Hematopoietic multipotent progenitor cell treated with erythropoietin and hydrocortisone succinate and interleukin-3 and kit ligand, for 4 days (in vitro differentiated cells): ENCODE results near the gene MRPL58.
"Not testable (repeated sequence)": the region's sequence is repeated elsewhere in the genome, so short reads cannot be mapped to it uniquely, and the experiment has no call there.

ENCODE experiments used
- DNase-seq: peaks from one replicate; pipeline ENCODE4 v3.0.0-alpha.2; 2015

The MRPL58 gene

GRCh38 chr17:74987909-74988711 is 24.4 kb upstream of the MRPL58 start:
- DNase-seq: peak; percentile 46

DNA sequence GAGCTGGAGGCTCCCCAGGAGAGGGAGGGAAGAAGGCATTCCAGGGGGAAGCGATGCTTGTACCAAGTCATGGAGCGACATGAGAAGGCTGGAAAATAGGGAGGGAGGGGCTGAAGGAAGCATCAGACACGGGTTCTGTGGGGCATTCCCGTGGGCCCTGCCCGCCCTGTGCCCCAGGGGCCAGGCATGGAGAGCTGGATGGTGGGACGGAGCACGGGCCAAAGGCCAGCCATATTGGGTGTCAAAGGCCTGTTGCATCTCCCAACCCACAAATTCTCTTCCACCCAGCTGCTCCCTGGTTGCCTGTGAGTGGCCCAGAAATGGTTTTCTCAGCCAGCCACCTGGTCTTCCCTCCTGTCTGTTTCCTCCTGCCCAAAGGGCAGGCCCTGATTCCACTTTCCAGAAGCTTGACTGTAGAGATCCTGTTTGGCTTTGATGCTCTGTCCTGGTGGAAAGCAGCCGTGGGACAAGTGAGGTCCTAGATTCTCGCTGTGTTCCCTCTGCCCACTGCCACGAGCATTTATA is 21.8 kb upstream of the MRPL58 start:
- DNase-seq: no peak

- no peak for DNase-seq
Measured at GRCh38 chr17:74992223-74992622, 20.2 kb upstream of the MRPL58 start.

DNA sequence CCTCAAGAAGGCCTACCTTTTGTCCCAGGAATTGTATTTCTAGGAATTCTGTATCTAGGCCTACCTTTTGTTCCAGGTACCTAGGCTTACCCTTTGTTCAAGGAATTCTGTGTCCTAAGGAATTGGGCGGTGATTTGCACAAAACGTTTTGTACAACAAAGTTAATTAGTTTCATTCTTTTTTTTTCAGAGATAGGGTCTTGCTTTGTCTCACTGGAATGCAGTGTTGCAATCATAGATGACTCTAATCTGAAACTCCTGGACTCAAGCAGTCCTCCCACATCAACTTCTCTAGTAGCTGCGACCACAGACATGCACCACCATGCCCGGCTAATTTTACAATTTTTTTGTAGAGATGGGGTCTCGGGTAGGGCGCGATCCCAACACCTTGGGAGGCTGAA is 18.0 kb upstream of the MRPL58 start:
- DNase-seq: no peak

GRCh38 chr17:74995847-74996246 is 16.6 kb upstream of the MRPL58 start:
- no peak for DNase-seq

GRCh38 chr17:74998783-74999182 is 13.7 kb upstream of the MRPL58 start:
- DNase-seq: no peak

DNA sequence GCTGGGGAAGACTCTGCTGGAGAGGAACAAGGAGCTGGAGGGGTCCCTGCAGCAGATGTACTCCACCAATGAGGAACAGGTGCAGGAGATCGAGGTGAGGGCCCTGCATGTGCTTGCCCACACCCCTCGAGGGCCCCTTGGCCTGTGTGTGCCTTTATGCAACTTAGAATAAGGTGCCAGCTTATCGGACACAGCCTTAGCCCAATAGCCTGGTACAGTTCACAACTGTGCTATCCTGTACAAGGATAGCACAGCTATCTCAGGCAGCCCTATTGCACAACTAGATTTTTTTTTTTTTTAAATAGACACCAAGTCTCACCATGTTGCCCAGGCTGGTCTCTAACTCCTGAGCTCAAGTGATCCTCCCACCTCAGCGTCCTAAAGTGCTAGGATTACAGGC is 12.9 kb upstream of the MRPL58 start:
- no peak for DNase-seq

GRCh38 chr17:75001915-75002843 is 10.3 kb upstream of the MRPL58 start:
- peak; percentile 53 for DNase-seq

- DNase-seq: no peak
Measured at GRCh38 chr17:75003070-75003956, 9.2 kb upstream of the MRPL58 start.

GRCh38 chr17:75003957-75004355 is 8.5 kb upstream of the MRPL58 start:
- DNase-seq: no peak

- DNase-seq: no peak
Measured at GRCh38 chr17:75004371-75004770, 8.1 kb upstream of the MRPL58 start.

- DNase-seq: no peak
Measured at GRCh38 chr17:75005291-75005690, 7.2 kb upstream of the MRPL58 start.

GRCh38 chr17:75006084-75006483 is 6.4 kb upstream of the MRPL58 start:
- DNase-seq: not testable (repeated sequence)

GRCh38 chr17:75006653-75007052 is 5.8 kb upstream of the MRPL58 start:
- DNase-seq: peak; percentile 54

DNA sequence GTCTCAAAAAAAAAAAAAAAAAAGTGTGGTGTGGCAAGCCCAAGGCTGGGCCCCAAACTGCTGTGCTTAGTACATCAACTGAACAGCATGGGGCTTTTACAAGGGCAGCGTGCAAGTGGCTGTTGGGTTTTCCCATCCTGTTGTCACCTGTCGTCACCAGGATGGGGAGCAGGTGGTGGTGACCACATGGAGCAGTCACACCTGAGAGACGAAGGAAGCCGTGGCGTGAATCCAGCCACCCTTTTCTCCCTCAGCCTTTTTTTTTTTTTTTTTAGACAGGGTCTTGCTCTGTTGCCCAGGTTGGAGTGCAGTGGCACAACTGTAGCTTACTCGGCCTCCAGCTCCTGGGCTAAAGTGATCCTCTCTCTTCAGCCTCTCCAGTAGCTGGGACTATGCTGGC is 4.1 kb upstream of the MRPL58 start:
- no peak for DNase-seq

DNA sequence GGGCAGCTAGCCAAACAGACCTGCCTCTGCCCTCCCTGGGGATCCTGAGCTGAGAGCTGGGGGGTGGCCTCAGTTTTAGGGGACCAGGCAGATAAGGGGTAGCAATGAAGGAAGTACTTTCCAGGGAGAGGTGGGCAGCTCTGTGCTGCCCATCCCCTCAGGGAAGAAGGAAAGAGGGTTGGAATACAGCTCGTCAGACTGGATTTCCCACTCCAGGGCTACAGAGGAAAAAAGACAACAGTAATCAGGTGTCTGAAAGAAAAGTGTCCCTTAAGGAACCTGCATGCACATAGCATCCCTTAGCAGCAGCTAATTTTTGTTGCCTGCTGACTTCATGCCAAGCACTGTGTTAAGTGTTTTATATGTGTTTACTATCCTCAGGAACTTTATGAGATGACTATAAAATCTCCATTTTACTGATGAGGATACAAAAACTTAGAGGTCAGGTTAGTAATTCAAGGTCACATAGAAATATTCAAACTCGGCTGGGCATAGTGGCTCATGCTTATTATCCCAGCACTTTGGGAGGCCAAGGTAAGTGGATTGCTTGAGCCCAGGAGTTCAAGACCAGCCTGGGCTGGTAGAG is 3.2 kb upstream of the MRPL58 start:
- no peak for DNase-seq

DNA sequence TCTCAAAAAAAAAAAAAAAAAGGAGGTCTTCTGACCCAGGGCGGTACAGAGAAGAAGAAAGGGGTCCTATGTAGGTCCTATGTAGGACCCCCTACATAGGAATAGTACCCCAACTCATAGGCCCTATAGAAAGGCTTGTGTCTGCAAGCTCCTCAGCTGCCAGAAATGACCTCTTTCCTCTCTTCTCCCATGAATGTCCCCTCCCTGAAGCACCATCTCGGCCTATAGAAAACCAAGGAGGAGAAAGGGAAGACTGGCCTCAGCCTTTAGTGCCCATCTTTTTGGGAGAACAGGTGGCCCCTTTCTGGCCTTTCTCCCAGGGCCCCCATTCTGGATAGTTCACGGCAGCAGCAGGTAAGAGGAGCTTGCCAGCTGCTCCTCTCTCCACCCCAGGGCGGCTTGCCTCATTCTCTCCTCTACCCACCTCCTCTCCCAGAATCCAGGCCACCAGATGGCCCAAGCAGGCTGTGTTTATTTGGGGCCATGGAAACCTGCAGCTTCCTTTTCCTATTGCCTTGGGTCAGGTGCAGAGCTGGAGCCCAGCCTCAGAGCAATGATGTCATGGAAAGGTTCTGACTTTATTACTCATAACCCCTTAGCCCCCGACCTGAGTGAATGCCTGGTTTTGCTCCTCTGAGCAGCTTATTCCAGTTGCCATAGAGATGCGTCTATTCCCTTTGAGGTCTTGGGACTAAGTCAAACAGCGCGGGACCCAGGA is 1.6 kb upstream of the MRPL58 start:
- peak; percentile 12 for DNase-seq

GRCh38 chr17:75011401-75012095 is 922 bp upstream of the MRPL58 start:
- no peak for DNase-seq

DNA sequence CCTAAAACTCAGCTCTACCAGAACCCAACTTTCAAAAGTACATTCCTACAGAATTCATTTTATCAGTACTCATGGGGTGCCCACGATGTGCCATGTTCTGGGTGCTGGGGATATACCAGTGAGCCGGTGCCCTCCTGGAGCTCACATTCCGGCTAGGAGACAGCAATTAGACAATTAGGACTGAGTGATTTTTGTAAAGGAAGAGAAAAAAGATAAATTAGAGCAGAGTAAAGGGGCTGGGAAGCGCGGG is 449 bp upstream of the MRPL58 start:
- no peak for DNase-seq

GRCh38 chr17:75013092-75013559 is 656 bp downstream of the MRPL58 start:
- DNase-seq: no peak

- DNase-seq: no peak
Measured at GRCh38 chr17:75019146-75019545, 6.7 kb downstream of the MRPL58 start.
